T-helper 1 cell (primary cell): ENCODE measurements around the gene CD84.
"Not testable (repeated sequence)": the region's sequence is repeated elsewhere in the genome, so short reads cannot be mapped to it uniquely, and the experiment has no call there.

ENCODE experiments used
- DNase-seq, 5 donors: peaks; one replicate each; pipeline ENCODE4 v3.0.0-alpha.2; 2012 to 2020

CD84 gene

GRCh38 chr1:160567858-160568682, 11.2 kb downstream of the CD84 start:
- peak in 4 of 5 donors; percentile 24 to 84 (median 38) for DNase-seq

DNA sequence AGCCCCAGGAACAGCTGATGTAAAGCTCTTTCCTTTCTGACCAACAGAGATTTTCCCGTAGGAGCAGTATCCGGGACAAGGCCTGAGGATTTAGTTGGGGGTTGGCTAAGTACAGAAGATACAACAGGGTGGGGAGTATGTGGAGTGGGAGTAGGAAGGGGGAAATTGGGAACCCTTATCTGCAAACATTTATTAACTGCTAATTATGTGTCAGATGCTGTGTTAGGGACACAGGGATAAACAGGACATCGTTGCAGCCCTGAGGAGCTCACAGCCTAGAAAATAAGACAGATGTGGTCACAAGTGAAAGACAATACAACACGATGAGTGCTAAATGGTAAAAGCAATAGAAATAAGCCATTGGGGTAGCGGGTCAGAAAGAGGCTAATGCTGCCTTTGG, 12.0 kb downstream of the CD84 start:
- DNase-seq: no peak

- no peak for DNase-seq
Measured at GRCh38 chr1:160565564-160565963, 13.7 kb downstream of the CD84 start.

DNA sequence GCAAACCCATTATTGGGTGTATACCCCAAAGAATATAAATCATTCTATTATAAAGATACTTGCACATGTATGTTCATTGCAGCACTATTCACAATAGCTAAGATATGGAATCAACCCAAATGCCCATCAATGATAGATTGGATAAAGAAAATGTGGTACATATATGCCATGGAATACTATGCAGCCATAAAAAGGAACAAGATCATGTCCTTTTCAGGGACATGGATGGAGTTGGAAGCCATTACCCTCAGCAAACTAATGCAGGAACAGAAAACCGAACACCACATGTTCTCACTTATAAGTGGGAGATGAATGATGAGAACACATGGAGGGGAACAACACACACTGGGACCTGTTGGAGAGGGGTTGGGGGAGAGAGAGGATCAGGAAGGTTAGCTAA, 16.1 kb downstream of the CD84 start:
- not testable (repeated sequence) for DNase-seq

DNA sequence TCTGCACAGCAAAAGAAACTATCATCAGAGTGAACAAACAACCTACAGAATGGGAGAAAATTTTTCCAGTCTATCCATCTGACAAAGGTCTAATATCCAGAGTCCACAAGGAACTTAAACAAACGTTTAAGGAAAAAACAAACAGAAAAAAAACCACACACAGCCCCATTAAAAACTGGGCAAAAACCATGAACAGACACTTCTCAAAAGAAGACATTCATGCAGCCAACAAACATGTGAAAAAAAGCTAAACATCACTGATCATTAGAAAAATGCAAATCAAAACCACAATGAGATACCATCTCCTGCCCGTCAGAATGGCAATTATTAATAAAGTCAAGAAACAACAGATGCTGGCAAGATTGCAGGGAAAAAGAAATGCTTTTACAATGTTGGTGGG, 16.6 kb downstream of the CD84 start:
- DNase-seq: not testable (repeated sequence)

- DNase-seq: no peak
Measured at GRCh38 chr1:160560806-160561205, 18.5 kb downstream of the CD84 start.

- no peak for DNase-seq
Measured at GRCh38 chr1:160560045-160560705, 19.1 kb downstream of the CD84 start.

DNA sequence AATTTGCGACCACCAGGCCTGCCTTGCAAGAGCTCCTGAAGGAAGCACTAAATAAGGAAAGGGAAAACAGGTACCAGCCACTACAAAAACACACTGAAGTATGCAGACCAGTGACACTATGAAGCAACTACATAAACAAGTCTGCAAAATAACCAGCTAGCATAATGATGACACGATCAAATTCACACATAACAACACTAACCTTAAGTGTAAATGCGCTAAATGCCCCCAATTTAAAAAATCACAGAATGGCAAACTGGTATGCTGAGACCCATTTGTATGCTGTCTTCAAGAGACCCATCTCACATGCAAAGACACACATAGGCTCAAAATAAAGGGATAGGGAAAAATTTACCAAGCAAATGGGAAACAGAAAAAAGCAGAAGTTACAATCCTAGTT, 19.9 kb downstream of the CD84 start:
- not testable (repeated sequence) for DNase-seq

DNA sequence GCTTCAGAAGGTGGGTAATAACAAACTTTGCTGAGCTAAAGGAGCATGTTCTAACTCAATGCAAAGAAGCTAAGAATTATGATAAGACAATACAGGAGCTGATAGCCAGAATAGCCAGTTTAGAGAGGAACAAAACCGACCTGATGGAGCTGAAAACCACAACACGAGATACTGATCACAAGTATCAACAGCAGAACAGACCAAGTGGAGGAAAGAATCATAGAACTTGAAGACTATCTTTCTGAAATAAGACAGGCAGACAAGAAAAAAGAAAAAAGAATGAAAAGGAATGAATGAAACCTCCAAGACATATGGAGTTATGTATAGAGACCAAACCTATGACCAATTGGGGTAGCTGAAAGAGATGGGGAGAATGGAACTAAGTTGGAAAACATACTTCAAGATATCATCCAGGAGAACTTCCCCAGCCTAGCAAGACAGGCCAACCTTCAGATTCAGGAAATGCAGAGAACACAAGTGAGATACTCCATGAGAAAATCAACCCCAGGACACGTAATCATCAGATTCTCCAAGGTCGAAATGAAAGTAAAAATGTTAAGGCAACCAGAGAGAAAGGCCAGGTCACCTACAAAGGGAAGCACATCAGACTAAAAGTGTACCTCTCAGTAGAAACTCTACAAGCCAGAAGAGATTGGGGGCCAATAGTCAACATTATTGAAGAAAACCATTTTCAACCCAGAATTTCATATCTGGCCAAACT, 20.5 kb downstream of the CD84 start:
- DNase-seq: peak in 1 of 5 donors; percentile 44

- DNase-seq: no peak
Measured at GRCh38 chr1:160553778-160554177, 25.5 kb downstream of the CD84 start.

DNA sequence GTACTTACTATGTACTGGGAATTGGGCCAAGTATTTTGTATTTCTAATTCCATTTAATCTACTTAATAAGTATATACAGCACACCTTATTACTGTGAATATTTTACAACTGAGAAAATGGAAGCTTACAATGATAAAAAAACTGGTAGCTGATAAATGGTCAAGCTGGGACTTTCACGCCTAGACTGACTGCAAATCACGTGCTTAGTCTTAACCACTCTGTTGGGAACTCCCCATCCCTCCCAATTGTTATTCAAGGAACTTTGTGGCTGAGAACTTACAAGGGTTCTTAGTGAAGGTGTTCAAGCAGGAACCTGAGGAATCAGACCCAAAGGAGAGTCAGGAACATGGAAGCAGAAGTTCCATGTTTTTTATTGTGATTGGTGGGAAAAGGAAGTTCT, 26.9 kb downstream of the CD84 start:
- DNase-seq: no peak

GRCh38 chr1:160550572-160551034, 28.7 kb downstream of the CD84 start:
- peak in 4 of 5 donors; percentile 22 to 52 (median 36) for DNase-seq

DNA sequence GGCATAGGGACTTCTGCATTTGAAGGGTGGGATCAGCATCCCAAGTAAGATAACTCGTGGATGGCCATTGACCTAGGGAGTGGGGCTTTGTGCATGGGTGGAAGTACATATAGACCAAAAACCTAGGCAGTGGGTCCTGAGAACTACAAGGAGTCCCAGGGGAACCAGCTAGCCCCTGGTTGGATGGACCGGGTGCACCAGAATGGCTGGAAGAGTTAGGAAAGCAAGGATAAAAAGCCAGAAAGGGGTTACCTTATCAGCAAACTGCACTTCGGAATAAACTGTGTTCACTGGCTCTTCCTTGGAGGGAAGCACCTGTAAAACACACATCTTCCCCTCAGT, 29.7 kb downstream of the CD84 start:
- DNase-seq: no peak

GRCh38 chr1:160548960-160549664, 30.2 kb downstream of the CD84 start:
- DNase-seq: no peak

GRCh38 chr1:160548183-160548582, 31.1 kb downstream of the CD84 start:
- DNase-seq: no peak

GRCh38 chr1:160547422-160547821, 31.9 kb downstream of the CD84 start:
- no peak for DNase-seq

DNA sequence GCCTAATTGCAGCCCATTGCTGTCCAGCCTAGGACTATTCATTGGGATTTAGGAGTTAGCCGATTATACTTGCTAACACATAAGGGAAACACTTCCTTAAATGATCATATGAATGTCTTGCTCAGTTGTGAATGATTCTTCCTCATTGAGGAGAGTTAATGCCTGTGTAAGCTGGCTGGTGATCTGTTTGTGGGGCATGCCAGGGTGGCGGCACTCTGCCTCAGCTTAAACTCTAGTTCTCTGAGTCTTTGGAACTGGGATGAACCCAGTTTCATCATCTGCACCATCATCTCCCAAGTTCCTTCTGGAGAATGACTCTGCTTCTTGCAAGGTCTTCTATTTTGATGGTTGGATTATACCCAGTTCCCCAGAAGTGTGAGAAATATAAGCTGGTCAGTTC, 32.4 kb downstream of the CD84 start:
- no peak for DNase-seq

DNA sequence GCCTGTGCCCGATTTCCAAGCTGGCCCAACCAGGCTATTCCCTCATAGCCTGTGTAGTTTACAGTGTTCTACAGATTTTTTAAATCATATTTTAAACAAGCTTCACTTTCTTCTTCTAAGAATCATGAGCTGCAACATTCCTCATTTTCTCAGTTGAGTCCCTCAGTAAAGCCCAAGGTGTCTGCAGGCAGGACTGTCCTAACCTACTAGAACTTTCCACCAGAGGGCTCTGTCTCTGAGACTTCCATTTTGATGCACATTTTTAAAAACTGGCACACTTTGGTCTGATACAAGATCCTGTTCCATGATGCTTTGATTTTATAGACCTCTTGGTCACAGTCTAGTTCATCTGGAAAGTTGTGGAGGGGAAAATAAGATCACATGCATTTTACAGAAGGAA, 34.6 kb downstream of the CD84 start:
- peak in 1 of 5 donors; percentile 53 for DNase-seq

- no peak for DNase-seq
Measured at GRCh38 chr1:160542303-160542945, 36.9 kb downstream of the CD84 start.

GRCh38 chr1:160541622-160542302, 37.5 kb downstream of the CD84 start:
- DNase-seq: no peak

DNA sequence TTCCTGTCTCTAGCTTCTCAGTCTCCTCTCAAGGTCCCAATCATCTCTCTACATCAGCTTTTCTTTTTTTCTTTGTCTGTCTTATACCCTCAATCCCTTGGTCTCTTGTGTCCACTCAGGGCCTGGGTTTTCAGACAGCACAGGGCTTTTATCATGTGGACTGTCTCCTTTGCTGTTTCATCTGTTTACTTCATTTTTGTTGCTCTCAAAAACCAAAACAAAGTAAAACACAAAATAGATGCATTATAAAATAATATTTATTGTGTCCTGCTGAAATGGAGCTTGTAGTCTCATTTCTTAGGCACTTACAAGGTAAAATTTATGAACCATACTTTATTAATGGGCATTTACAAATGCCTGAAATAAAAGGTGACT, 38.5 kb downstream of the CD84 start:
- DNase-seq: no peak
